LHCN-M2 (cell line): Measurements from ENCODE around the gene SYF2. TPM values are rescaled to one million over a fixed set of nuclear protein-coding genes. Genes with fewer than 3 reads are reported as not detected.
"Not testable (repeated sequence)": the region's sequence is repeated elsewhere in the genome, so short reads cannot be mapped to it uniquely, and the experiment has no call there.

ENCODE experiments used
- DNase-seq: peaks from one replicate; pipeline ENCODE4 v3.0.0-alpha.2; 2012; ENCODE audit warnings: low read depth
- total RNA-seq: library from RNA; depleted of rRNA; stranded (reverse); fragments of >200 nt; gene quantifications from 2 replicates; pipeline ENCODE4 v1.2.3, GENCODE V29; 2014

The SYF2 gene
- total RNA-seq, 1 experiment from 2014 or later, result 52.6 TPM

DNA sequence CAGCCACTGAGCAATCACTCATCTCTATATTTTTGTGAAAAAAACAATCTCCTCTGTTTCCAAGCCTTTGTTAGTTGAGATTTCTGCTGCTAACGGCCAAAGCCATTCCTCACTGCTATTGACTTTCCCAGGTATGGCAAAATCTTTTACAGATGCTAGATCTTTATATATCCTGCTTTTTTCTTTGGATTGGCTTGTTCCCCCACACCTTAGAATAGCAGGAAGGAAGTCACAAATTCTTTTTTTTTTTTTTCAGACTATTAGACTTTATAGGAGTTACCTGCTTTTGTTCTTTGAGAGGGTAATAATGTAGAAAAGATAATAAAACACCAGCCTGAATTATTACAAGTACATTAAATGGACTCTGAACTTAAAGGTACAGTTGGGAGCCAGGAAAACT is 24.2 kb downstream of the SYF2 start:
- no peak for DNase-seq

DNA sequence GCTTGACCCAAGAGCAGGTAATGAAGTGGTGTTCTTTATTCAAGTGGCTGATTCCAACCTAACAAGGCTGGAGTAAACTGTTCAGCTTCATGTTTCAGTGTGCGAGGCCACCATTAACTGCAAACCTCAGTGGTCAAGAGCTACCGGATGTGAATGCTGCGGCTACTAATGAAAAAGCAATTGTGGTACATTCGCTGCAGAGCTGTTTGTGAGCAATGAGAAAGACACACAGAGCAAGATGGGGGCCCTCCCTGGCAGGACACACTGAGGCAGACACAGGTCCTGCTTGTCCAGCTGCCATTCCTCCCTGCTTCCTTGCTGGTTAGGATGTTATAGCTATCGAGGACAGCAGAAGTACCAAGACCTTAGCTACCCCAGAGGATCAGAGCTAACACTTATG is 26.1 kb downstream of the SYF2 start:
- no peak for DNase-seq

DNA sequence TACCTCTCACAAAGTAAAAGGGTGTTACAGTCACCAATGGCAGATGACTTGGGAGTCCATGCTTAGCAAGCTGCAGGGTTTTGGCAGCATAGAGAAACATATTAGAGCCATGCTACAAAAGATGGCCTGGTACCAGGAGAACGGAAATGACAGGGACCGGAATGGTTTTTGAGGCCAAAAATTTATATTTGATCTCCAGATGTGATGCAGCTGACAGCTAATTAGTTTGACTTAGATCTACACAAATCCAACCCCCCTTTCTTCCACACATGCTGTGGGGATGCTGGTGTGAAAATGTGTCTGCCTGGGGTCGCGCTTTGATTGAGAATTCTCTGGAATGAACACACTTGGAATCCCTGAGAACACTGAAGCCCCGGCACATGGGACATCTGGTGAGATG is 26.5 kb downstream of the SYF2 start:
- DNase-seq, result no peak

DNA sequence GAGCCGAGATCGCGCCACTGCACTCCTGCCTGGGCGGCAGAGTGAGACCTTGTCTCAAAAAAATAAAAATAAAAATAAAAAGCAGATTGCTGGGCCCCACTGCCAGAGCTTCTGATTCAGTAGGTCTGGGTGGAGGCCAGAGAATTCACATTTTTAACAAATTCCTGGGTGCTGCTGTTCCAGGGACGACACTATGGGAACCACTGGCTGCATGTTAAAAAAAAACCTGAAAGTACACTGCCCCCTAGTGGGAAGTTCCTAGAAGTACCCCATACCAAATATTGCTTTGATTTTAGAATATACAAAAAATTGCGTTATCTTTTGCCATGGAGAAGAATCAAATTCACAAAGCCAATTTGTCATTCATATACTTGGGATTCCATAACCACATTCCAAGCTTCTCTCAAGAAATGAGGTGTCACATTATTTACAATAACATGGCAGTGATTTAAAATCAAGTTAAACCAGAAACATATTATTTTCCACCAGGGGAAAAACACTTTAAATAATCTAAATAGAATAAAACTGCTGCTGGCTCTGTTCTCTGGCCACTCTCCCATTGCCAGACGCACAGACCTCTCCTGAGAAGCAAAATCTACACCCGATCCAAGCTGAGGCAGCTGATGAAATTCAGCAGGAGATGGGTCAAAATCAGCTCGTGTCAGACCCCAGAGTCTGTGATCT is 27.4 kb downstream of the SYF2 start:
- DNase-seq, result peak; percentile 44

DNA sequence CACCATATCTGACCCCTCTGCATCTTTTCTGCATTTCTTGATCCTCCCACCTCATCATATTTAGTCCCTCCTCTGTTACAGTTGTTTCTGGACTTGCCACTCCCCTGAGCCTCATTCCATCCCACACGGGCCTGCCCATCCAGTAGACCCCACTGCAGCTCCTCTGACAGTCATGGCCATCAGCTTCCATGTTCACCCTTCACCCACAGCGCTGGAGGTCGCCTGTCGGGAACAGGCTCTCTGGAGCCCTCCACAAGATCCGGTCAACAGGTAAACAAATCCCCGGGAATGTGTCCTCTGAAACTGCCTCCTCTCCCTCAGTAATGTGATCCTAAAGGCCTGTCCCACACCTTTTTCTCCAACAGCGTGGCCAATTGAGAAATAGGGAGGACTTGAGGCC is 31.3 kb downstream of the SYF2 start:
- DNase-seq, result no peak

DNA sequence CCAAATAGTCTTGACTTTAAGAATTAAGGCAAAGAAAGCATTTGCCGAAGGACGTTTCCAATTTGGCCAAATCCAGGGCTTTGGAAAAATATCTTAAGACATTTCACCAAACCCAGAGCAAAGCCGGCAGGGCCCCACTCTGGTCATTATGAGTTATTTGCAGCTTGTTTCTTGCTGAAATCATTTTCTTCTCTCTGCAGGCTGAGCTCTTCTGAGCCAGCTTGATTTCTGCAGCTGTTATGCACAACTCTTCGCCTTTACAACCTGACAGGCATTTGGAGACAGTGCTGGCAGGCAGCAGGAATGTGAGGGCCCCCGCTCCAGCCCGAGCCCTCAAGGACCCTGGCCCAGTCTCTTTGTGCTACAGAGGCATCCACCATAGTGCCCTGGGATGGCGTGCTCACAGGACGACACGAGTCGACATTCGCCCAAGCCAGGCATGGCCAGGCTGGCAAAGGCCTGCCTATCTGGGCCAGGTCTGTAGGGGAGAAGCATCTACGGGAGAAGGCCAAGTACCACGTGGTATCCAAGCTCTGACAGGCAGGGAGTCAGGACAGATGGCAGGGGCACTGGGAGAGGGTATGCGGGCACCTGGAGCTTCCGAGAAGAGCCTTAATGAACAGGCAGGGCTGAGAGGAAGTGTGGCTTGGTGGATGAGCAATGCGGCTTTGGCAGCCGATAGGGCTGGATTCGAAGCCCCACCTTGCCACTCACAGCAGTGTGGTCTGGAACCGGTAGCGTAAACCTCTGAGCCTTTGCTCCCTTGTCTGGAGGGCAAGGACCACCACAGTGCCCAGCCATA is 32.3 kb downstream of the SYF2 start:
- no peak for DNase-seq

DNA sequence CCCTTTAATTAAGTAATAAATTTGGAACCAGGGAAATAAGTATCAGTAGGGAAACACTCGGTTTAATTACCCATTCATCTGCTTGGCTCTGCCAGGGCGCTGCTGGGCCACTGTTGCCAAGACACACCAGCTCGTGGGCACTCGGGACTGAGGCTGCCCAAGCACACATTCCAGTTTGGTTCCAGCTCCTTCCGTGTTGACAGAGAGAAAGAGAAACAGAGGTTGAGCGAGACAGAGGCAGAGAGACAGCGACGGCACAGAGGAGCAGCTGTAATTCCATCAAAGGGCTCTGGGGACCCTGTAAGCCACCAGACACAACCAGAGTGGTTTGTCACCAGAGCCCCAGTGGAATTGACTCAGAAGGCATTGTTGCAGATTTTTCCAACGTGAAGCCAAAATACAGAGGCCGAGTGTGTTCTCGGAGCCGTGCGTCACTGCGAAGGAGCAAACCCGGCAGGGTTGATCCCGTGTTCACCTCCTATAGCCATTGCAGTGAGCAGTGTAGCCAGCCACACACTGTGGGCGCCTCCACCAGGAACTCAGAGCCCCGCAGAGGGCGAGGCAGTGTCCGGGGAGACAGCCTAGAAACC is 33.5 kb downstream of the SYF2 start:
- peak; percentile 58 for DNase-seq

DNA sequence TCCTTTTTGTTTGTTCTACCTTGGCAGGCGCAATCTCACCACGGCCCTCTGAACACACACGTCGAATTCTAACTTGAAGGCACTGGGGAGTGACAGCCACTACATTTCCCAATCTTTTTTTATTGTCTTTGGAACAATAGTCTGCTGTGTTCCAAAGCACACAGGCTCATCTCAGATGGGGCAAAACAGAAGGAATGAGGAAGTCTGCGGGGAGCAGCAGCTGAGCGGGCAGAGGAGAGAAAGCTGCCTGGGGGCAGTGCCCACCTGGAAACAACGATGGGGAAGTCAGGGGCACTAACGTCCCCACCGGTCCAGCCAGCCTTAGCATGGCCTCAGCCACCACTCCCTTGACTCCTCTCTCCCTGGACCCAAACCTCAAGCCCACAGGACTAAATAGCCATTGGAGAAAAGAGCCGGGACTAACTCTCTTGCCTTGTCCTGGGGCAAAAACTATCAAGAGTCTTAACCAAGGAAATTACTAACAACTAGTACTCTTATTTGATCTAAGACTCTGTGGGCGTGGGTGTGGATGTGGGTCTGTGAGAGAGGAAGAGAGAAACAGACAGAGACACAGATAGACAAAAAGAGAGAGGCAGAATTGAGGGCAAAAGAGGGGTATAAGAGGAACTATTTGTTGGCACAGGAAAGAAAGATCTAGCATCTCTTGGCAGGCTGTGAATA is 34.2 kb downstream of the SYF2 start:
- no peak for DNase-seq

DNA sequence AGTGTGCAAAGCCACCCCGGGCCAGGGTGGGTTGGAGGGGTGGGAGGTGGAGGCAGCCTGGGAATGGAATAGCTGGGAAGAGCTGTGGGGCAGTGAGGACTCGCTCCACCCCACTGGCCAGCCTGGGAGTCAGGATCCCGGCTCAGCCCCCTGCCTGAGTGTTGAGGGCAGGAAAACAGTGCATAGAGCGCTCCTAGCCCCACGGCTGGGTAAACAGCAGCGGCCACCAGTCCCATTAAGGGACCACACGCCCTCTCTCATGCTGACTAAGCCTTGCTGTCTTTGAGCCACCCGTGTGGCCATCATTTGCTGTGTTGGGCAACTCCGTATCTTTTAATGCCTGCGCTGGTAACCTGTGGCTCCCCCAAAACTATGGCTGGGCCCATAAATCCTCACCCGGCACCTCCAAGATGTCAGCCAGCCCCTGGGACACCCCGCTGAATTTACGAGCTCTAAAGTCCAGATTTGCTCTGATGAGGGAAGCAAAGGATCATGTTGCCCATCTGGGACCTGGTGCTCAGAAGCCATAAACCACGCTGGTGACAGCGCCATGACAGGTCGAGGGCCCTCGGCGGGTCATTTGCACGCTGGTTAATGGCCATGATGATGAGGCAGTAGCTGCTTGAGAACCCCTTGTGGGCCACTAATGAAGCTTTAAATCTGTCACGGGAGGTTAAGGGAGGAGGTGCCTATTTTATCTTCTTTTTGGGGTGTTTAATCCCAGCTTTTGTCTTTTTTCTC is 34.9 kb downstream of the SYF2 start:
- no peak for DNase-seq

DNA sequence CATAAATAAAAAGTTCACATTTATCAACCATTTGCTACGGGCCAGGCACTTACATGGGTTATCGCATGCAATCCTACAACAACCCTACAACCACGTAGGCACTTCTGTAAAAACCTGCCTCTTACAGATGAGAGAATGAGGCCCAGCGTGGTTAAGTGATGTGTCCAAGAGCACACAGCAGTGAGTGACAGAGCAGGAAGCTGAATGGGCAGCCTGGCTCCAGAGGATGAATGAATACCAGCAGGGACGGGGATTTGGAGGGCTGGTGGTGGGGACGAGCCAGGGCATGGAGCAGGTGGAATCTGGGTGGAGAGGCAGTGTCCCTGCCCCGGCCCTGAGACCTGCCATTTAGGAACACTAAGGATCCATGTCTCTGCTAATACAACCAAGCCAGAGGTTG is 35.5 kb downstream of the SYF2 start:
- DNase-seq, result no peak

DNA sequence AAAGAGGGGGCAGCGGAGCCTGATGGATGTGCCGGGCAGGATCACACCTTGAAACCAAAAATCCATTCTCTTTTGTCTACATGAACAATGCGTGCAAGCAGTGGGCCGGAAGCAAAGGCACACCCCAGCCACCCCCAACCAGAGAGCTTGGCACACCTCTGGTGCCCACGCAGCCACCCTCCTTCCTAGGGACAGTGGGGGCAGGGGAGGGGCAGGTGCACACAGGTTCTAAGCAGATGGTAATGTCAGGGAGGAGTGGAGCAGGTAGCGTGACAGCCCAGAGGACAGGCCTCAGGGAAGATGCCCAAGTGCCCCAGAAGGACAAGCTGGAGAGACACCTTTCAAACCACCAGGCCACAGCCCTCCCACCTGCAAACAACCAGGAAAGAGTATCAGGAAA is 36.5 kb downstream of the SYF2 start:
- DNase-seq, result no peak

DNA sequence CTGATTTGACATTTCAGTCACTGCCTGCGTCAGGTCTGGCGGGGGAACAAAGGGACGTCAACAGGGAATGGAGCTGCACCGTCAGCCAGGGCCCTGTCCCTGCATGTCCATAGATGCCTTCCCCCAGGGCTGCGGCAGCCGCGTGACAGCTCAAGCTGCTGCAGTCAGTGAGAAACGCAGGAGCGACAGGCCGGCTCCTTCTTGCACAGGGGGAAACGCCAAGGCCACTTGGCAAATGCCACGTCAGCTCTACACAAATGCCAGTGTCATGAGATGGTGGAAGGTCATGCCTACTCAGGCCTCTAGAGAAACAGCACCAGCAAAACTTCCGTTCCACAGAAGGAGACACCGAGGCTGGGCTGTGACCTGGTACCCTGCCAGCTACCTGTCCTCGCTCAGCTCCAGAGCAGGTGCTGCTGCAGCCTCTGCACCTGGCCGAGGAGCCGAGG is 37.7 kb downstream of the SYF2 start:
- DNase-seq, result no peak

DNA sequence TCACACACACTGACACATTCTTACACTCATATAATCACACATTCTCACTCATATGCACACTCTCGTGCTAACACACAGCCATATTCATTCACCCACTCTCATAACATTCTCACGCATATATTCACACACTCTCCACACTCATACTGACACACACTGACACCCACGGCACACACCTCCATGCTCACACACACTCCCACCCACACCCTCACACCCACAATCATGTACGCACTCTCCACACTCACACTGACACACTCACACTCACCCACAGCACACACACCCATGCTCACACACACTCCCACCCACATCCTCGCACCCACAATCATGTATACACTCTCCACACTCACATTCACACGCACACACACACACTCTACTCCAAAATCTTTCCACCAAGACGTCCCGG is 38.2 kb downstream of the SYF2 start:
- DNase-seq, result no peak

DNA sequence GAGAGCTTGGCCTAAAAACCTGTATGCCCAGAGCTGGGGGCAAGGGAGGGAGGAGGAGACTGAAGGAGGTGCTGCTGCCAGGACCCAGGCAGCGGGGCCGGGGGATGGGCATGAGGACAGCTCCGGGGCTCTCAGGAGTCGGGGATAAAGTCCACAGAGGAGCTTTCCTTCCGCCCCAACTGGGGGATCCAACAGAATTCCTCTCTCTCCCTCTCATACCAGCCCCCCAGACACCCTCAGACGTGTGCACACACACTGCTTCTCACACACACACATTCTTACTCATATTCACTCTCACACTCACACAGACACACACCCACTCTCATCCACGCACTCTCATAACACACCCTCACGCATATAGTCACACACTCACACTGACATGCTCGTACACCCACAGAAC is 39.1 kb downstream of the SYF2 start:
- no peak for DNase-seq

DNA sequence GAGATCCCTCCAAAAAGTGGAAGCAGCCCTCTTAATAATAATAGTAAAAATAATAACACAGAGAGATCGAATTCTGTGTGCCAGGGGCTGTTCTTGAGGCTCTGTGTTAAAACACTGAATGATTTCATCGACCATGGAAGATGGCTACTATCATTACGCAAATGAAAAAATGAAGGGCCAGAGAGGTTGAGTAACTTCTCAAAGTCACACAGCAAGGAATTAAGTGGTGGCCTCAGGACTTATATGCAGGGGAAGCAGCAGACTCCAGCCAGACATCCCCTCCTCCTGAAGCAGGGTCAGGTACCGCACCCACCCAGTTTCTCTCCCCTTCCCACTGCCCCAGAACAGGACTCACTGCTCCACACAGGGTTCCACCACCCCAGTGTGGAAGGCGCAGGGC is 40.1 kb downstream of the SYF2 start:
- no peak for DNase-seq

DNA sequence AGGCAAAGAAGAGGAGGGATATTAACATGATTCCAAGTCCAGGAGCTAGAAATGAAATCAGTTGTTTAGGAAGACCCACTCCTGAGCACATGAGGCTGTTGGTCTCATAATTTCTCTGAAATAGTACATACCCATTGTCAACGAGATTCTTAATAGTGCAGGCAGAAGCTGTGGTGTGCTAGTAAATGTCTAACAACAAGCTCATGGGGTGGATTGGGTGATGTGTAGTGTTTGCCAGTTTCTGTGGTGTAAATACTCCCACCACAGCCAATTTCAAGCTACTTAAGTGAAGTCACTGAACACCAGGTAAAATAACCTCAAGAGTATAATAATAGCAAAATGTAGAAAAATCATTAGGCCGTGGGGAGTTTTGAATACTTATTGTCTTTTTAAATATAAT is 42.0 kb downstream of the SYF2 start:
- DNase-seq, result no peak

DNA sequence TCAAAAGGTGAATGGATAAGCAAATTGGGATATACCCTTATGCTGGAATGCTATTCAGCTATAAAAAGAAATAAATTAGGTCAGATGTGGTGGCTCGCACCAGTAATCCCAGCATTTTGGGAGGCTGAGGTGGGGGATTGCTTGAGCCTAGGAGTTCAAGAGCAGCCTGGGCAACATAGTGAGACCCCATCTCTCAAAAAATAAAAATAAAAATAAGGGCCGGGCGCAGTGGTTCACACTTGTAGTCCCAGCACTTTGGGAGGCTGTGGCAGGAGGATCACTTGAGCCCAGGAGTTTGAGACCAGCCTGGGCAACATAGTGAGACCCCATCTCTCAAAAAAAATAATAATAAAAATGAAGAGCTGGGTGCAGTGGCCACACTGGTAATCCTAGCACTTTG is 44.4 kb downstream of the SYF2 start:
- not testable (repeated sequence) for DNase-seq

DNA sequence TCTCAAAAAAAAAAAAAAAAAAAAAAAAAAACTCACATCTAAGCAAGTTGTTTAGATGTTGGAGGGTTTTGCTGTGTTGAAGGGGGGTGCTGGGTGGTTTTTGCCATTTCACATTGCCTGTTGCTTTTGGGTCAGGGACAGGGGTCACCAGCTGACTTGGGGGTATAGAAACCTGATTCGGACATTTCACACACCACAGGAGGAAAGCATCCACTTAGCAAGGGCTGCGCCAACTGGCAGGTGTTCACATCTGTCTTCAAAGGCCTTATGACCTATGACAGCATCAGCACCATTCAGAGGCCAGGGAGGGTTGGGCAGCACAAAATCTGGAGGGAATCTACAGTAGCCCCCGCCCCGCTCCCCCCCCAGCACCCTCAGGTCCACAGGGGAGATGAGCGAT is 45.2 kb downstream of the SYF2 start:
- no peak for DNase-seq

DNA sequence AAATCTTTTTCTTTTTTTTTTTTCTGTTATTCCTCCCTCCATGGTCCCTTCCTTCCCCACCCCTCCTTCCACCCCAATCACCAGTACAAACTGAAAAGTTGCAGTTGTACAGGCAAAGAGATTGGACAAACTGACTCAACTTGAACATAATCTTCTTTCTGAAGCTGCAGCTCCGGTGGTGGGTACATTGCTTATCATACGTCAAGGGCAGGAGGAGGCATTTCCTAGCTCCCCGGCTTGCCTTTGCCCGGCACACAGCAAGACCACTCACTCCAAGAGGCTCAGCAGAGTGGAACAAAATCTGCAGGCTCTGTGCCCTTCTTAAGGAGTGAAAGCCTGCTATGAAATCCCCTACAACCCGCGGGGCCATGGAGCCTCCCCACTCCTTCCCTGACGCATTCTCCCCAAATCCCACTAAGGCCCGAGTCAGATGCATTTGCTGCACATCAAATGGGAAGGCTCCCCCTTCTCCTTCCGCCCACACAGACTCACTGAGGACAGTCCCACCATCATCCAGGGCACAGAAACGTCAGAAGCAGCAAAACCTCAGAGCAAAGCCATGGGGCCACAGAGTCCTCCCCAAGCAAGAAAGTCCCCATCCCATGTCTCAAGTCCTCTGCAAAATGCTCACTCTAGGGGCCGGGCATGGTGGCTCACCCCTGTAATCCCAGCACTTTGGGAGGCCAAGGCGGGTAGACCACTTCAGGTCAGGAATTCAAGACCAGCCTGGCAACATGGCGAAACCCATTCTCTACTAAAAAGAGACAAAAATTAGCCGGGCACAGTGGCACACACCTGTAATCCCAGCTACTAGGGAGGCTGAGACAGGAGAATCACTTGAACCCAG is 45.9 kb downstream of the SYF2 start:
- DNase-seq, result no peak

DNA sequence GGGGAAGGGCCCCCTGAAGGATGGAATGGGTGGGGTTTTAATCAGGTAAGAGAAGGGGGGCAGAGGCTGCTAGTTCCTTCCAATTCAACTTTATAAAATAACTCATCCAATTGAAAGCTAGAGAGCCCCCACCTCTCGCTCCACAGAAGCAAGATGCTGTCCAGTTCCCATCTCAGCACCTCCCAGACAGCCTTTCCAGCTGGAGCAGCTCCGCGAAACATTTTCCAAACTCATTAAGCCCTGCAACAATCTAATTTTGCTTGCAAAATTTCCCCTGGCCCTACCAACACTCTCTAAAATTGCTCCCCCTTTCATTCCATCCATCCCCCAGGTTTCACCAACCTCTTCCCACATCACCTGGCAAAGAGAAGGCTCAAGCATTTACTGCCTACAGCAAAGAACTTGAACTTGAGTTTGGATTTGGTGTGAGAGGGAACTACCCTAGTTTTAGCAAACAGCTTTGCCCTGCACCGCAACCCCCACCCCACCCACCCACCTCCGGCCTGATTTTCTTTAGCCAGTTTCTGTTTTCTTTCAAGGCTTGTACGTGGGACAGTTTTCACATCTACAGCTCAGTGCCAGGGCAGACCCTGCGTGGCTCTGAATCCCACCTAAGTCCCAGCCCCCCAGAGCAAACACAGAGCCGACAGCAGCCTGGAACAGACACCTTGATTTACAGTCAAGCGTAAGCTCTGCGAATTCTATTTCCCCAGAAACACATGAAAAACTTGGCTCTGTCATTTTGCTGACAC is 46.7 kb downstream of the SYF2 start:
- DNase-seq, result no peak
